ENCODE data around the gene TFEC. TPM values are rescaled to one million over a fixed set of nuclear protein-coding genes. Genes with fewer than 3 reads are reported as not detected.

Gene TFEC
- total and polyA plus RNA-seq, 2 donors (not counting 3 experiments of a cell fraction or from before 2014, with no cell fraction given), result 3.6 to 7.9 TPM

GRCh38 chr7:115914951-115915350 is 115.6 kb downstream of the TFEC start:
- BruUV-seq (replicated peaks), result no TSS peak
- no peak overlapping the region for H3K27ac ChIP-seq (ENCODE audit: insufficient read depth, low read depth, low read length)
- no peaks in the 10 kb centered on the region for H3K9me3 ChIP-seq (replicated peaks; ENCODE audit: control insufficient read depth, insufficient read depth, low read length)
- no peak overlapping the region for H2AFZ ChIP-seq (ENCODE audit: low read depth, low read length)
- intact Hi-C loops (cut with micrococcal nuclease), result loop anchor here (5.0 kb wide), 1 partner anchor 558 kb away; no protein-coding TSS in a partner anchor
- TF ChIP-seq POLR2A (IDR thresholded peaks at IDR 0.05; ENCODE audit: low read depth, low read length), result no peak
- TF ChIP-seq, protein P1, sequence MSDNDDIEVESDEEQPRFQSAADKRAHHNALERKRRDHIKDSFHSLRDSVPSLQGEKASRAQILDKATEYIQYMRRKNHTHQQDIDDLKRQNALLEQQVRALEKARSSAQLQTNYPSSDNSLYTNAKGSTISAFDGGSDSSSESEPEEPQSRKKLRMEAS (IDR thresholded peaks at IDR 0.05; ENCODE audit: insufficient read depth, insufficient read length), result no peak
- no peak overlapping the region for H3K4me3 ChIP-seq (replicated peaks in 1 of 3; ENCODE audit: insufficient read depth in 1 of 3, low read depth in 1 of 3, low read length in 3 of 3)
- H3K9me1 ChIP-seq (replicated peaks; ENCODE audit: control insufficient read depth, extremely low read depth, insufficient read depth, low read length), result no peaks in the 10 kb centered on the region
- dilution Hi-C loops (cut with MboI; ENCODE audit: extremely low pct_ligation_motif_present, low sequenced_read_pairs), result no loop called here
- CTCF ChIA-PET, result interaction anchor here (1.0 kb wide), 1 partner anchor 10 kb away, joined by 5 read pairs; no protein-coding TSS in a partner anchor
- POLR2A ChIA-PET, result no interaction called here
- no peak for FAIRE-seq
- no peak overlapping the region for H3K4me2 ChIP-seq (ENCODE audit: insufficient read depth, low read length)
- no peak overlapping the region for H3K9ac ChIP-seq (replicated peaks; ENCODE audit: extremely low read depth, insufficient read depth, low read length)
- no peaks in the 10 kb centered on the region for H3K36me3 ChIP-seq (ENCODE audit: control insufficient read depth in 2 of 2, extremely low read depth in 1 of 2, insufficient read depth in 2 of 2, low read length in 2 of 2)
- H3K27me3 ChIP-seq (ENCODE audit: control insufficient read depth in 2 of 2, insufficient read depth in 2 of 2, low read length in 2 of 2), result no peaks in the 10 kb centered on the region
- no peak for DNase-seq (ENCODE audit: low read depth, low spot score)
- no peaks in the 10 kb centered on the region for H3K4me1 ChIP-seq (ENCODE audit: control insufficient read depth, extremely low read depth, insufficient read depth, low read length)
- H3K79me2 ChIP-seq (ENCODE audit: control insufficient read depth, insufficient read depth, low read length), result no peaks in the 10 kb centered on the region
- H4K20me1 ChIP-seq (replicated peaks; ENCODE audit: control insufficient read depth, extremely low read depth, insufficient read depth, low read length), result no peaks in the 10 kb centered on the region

DNA sequence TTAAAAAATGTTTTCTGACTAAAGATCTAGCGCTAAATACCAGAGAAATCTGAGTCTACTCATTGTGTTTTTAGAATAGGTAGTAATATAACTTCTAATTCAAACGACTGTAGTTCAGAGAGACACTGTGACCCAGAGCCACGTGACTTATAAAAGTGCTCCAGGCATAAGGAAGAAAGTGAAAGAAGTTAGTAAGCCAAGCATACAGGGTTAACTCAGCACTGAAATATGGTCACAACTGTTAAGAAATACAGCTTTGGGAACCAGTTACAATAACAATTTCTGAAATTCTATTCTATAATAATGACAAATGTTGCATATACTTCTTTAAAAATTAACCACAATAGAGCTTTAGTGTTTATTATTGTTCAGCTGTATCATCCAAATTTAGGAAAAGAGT is 119.1 kb downstream of the TFEC start:
- FAIRE-seq, result no peak

More for the DNA sequence above, 119.1 kb downstream of the TFEC start:
- Histone ChIP-seq H3K4me3 (replicated peaks in 1 of 3; ENCODE audit: insufficient read depth in 1 of 3, low read depth in 1 of 3, low read length in 3 of 3) (no peak overlapping the region), H3K4me2 (ENCODE audit: insufficient read depth, low read length) (no peak overlapping the region), H3K27ac (ENCODE audit: insufficient read depth, low read depth, low read length) (no peak overlapping the region), H3K36me3 (ENCODE audit: control insufficient read depth in 2 of 2, extremely low read depth in 1 of 2, insufficient read depth in 2 of 2, low read length in 2 of 2) (no peaks in the 10 kb centered on the region), H4K20me1 (replicated peaks; ENCODE audit: control insufficient read depth, extremely low read depth, insufficient read depth, low read length) (no peaks in the 10 kb centered on the region), H3K79me2 (ENCODE audit: control insufficient read depth, insufficient read depth, low read length) (no peaks in the 10 kb centered on the region), H3K9me1 (replicated peaks; ENCODE audit: control insufficient read depth, extremely low read depth, insufficient read depth, low read length) (no peaks in the 10 kb centered on the region), H3K9ac (replicated peaks; ENCODE audit: extremely low read depth, insufficient read depth, low read length) (no peak overlapping the region), H3K27me3 (ENCODE audit: control insufficient read depth in 2 of 2, insufficient read depth in 2 of 2, low read length in 2 of 2) (no peaks in the 10 kb centered on the region), H3K9me3 (replicated peaks; ENCODE audit: control insufficient read depth, insufficient read depth, low read length) (no peaks in the 10 kb centered on the region), H3K4me1 (ENCODE audit: control insufficient read depth, extremely low read depth, insufficient read depth, low read length) (no peaks in the 10 kb centered on the region), H2AFZ (ENCODE audit: low read depth, low read length) (no peak overlapping the region)
- ChIA-PET POLR2A (no interaction called here), CTCF (interaction anchor here (1.3 to 1.6 kb wide), 2 partner anchors 57 to 60 kb away, joined by 4 read pairs; no protein-coding TSS in a partner anchor)
- dilution Hi-C loops (cut with MboI; ENCODE audit: extremely low pct_ligation_motif_present, low sequenced_read_pairs), result no loop called here
- intact Hi-C loops (cut with micrococcal nuclease), result loop anchor here (2.0 to 5.0 kb wide), 2 partner anchors 57 to 554 kb away; no protein-coding TSS in a partner anchor
- no peak for TF ChIP-seq EZH2 (IDR thresholded peaks at IDR 0.05; ENCODE audit: borderline replicate concordance, low read depth, low read length, severe bottlenecking)
- no peak for TF ChIP-seq POLR2AphosphoS5 (IDR thresholded peaks at IDR 0.05; ENCODE audit: insufficient read depth, low read depth, low read length)
- TF ChIP-seq, protein P1 (IDR thresholded peaks at IDR 0.05; ENCODE audit: insufficient read depth, insufficient read length), result no peak
- no peak for TF ChIP-seq FOS (IDR thresholded peaks at IDR 0.05; ENCODE audit: borderline replicate concordance, insufficient read depth, low read length)
- no peak for TF ChIP-seq CTCF (IDR thresholded peaks at IDR 0.05; ENCODE audit: extremely low read depth in 1 of 2, insufficient read depth in 1 of 2, low read depth in 1 of 2, low read length in 2 of 2)
- no peak for TF ChIP-seq JUN (IDR thresholded peaks at IDR 0.05; ENCODE audit: borderline replicate concordance, insufficient read depth, insufficient read length, low read depth)
- TF ChIP-seq GATA2 (IDR thresholded peaks at IDR 0.05; ENCODE audit: insufficient read depth, insufficient read length, low read depth, low read length), result no peak
- TF ChIP-seq MYC (IDR thresholded peaks at IDR 0.05; ENCODE audit: low read depth, low read length), result no peak
- no peak for TF ChIP-seq POLR2A (IDR thresholded peaks at IDR 0.05; ENCODE audit: low read depth, low read length)
- no peak for DNase-seq (ENCODE audit: low read depth, low spot score)
- BruUV-seq (replicated peaks), result no TSS peak
